GOT3 (cell line): Measurements from ENCODE around the gene FOXP4.
"Not testable (repeated sequence)": the region's sequence is repeated elsewhere in the genome, so short reads cannot be mapped to it uniquely, and the experiment has no call there.

Experiments
- DNase-seq: peaks from one replicate; lab custom pipeline; 2025; ENCODE audit warnings: mixed read lengths; lab: John Stamatoyannopoulos, UW

FOXP4 gene

DNA sequence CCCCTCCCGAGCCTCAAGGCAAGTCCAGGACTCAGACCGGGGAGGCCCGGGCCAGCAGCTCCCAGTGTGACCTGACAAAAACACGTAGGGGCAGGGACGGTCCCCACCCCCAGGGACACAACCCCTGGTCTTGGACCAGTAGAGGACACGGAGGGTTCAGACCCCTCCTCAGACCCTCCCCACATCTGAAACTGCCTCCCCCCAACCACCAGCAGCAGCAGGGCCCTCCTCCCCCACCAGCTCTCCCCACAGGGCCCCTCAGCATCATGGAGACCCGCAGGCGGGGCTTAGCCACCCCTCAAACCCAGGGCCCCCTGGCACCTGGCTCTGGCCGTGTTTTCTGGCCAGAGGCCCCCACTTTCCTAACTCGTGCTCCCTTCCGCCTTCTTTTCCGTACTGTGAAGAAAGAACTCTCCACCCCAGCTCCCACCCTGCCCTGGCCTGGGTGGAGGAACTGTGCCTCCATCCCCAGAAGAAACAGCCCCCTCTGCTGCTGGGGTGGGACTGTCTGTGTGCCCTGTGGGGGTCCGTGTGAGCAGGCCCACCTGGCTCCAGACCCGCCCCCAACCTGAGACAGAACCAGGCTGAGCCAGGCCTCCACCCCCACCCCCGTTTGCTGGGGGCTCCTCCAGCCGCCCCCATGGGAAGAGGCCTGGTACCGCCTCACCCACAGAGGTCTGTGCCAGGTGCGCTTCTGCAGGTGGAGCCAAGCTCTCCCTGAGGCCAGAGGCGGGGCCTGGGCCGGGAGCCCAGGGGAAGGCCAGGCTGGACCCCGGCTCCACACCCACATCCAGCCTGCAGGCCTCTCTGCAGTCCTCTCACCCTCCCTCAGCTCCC lies 53.1 kb downstream of the FOXP4 start:
- DNase-seq: no peak

- no peak for DNase-seq
Observed at GRCh38 chr6:41599852-41600445, 53.8 kb downstream of the FOXP4 start.

DNA sequence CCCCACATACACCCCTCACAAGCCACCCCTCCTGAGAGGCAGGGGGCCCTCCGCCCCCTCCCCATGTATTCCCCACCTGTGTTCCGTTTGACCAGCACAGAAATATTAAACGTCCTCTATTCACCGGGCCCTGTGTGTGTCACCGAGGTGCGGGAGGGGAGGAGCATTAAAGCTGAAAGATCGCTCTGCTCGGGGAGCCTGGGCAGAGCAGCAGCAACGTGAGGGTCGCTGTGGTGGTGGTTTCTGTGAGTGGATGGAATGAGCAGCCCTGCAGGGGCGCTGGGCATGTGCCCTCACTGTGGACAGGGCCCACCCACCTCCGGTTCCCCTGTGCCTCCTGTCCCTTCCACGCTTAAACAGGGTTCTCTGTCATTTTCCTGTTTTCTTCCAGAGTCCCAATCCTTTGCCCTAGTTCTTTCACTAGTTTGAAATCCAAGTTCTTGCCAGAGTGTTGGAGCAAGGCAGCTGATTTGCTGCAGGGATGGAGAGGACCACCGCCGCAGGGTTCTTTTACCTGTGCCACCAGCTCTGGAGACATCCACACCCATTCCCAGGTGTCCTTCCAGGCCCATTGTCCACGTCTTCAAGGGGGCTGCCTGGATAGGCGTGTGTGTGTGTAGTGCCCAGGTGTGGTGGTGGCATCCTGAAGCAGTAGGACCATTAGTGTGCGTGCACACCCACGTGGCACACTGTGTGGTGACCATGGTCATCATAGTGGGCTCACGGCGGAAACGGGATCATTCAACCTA lies 54.5 kb downstream of the FOXP4 start:
- DNase-seq: no peak

DNA sequence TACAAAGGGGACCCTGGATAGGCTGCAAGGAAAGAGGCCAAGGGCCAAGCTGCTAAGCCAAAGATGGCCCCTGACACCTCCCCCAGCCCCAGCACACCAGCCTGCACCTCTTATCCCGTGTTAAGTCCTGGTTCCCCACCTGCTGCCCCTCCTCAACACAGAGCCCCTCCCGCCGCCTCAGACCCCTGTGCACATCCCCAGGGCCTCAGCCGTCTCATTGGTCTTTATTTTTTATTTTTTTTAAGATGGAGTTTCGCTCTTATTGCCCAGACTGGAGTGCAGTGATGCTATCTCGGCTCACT lies 55.0 kb downstream of the FOXP4 start:
- no peak for DNase-seq

GRCh38 chr6:41602422-41602743 lies 56.2 kb downstream of the FOXP4 start:
- DNase-seq: no peak

DNA sequence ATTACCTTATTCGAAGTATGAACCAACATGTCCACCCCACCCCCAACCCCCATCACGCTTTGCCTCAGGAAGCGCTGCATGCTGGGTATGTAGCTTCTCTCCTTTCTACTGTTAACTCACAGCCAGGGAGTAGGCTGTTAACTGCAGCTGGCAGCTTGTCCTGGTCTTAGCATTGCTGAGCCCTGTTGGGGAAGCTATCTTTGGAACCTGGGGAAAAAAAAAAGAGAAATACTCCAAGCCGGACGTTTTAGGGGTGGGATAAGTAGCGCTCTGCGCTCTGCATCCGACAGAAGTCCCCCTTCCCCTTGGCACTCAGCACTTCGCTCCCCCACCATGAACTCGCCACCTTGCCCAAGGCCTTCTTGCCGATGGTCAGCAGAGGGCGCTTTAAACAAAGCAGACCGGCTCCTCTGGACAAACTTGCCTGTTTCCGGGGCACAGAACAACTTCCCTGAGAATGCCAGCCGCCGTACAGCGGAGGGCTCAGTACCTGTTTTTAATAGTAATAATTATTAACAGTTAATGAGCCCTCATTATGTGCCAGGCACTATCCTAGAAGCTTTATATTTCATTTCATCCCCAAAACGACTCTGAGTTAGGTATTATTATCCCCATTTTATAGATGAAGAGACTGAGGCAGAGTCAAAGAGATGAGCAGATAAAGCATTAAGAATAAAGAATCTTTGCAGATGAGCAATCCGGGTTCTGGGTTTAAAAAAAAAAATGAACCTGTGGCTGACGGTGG lies 56.9 kb downstream of the FOXP4 start:
- DNase-seq: peak; percentile 47

DNA sequence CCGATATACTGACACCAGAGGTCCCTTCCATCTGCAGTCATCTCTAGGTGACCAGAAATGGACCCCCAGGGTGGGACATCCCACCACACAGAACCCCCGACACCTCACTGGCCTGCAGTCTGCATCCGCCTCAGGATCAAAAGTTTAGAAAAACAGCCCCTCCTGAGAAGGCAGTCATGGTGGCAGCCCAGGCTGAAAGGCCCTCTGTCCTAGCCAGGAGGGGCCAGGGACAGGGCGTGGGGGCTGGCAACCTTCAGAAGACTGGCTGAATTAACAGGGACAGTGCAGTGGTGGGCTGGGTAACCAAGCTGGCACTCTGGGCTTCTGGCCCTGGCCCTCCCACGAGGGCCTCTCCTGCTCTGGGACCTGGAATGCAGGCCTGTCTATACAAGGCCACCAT lies 57.8 kb downstream of the FOXP4 start:
- no peak for DNase-seq

DNA sequence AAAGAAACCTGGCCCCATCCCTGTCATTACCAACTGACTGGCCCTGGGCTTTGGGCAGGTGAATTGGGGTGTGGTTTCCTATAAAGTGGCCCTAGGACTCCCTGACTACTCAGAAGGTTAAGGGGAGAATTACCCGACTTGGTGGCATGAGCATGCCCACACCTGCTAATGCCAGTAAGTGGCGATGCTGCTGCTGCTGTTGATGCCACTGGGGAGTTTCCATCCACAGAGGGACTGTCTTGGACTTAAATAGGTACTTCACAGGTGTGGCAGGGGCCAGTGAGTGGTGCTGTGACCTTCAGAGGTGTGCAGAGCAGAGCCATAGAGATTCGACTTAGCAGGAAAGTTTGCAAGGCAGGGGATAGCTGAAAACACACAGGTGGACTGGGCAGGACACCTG lies 59.5 kb downstream of the FOXP4 start:
- DNase-seq: no peak

- no peak for DNase-seq
Observed at GRCh38 chr6:41607036-41607435, 60.9 kb downstream of the FOXP4 start.

DNA sequence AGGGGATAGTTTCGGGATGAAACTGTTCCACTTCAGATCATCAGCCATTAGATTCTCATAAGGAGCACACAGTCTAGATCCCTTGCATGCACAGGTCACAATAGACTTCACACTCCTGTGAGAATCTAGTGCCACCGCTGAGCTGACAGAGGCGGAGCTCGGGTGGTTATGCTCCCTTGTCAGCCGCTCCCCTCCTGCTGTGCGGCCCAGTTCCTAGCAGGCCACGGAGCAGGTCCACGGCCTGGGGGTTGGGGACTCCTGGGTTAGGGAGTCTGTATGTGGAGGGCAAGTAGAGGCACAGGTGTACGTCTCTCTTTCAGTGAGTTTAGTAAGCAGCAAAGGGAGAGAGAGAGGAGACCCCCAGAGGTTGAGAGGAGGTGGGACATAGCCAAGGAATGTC lies 61.6 kb downstream of the FOXP4 start:
- DNase-seq: no peak

- no peak for DNase-seq
Observed at GRCh38 chr6:41608443-41609151, 62.4 kb downstream of the FOXP4 start.

- no peak for DNase-seq
Observed at GRCh38 chr6:41614715-41615114, 68.5 kb downstream of the FOXP4 start.

DNA sequence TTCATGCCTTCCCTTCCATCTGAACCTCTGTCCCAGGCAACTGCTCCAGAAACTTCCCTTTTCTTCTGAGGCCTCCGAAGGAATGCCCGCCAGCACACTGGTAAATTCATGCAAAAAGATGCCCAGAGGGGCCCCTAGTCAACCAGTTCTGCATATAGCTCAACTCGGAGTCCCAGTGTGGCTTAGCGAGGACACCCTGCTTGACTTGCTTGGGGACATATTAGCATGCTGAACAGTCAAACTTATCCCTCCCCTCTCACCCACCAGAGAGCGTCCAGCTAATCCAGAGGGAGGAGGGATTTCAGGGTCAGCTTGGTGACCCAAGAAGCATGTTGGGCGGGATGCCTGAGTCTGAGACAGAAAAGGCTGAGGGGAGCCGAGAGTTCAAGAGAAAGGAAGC lies 69.1 kb downstream of the FOXP4 start:
- no peak for DNase-seq

DNA sequence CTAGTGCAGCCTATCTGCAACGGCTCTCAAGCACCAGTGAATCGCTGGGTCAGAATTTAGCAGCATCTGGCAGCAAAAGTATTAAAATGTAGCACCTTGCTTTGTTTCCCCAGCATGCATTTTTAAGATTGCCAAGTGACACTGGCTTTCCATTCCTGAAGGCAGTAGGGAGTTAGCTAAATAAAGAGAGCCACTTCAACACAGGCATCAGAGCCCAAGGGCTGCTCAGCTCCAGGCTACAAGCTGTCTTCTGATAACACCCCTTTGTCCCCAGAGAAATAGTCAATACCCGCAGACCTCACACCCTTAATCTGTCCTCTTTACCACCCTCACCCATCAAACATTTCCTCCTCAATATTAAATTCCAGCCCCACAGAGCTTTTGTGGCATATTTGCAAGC lies 72.4 kb downstream of the FOXP4 start:
- no peak for DNase-seq

- not testable (repeated sequence) for DNase-seq
Observed at GRCh38 chr6:41619193-41619592, 73.0 kb downstream of the FOXP4 start.

- DNase-seq: no peak
Observed at GRCh38 chr6:41621367-41621766, 75.2 kb downstream of the FOXP4 start.

DNA sequence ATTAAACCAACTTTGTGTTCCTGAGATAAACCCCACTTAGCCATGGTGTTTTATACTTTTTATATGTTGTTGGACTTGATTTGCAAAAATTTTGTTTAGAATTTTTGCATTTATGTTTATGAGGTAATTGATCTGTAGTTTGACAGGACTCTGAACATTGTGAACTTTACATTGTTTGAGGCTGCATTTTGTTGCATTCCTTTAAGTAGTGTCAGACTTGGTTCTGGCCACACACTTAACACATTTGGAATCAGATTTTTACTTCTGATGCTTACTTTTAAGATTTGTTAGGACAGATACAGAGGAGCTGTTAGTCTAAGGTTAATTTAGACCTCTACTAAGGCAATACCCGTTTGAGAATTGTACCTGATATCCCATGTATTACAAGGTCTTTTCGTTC lies 75.6 kb downstream of the FOXP4 start:
- no peak for DNase-seq

GRCh38 chr6:41622206-41622988 lies 76.2 kb downstream of the FOXP4 start:
- DNase-seq: no peak

DNA sequence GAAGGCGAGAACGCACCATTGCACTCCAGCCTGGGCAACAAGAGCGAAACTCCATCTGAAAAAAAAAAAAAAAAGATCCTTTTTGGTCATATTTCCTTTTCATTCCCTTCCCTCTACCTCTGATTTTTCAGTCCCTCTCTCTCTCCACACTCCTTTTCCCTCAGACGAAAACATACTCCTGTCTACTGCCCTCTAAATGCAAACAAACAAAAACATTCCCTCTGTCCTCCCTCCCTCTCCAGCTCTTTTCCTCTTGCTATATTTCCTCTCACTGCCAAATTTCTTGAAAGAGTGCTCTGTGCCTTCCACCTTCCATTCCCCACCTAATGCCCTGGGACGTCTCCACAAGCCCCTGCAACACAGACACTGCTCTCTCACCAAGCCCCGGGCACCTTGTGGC lies 77.1 kb downstream of the FOXP4 start:
- no peak for DNase-seq

GRCh38 chr6:41624621-41625380 lies 78.6 kb downstream of the FOXP4 start:
- no peak for DNase-seq
